ENCODE results near the gene G6PC3.

G6PC3 gene

DNA sequence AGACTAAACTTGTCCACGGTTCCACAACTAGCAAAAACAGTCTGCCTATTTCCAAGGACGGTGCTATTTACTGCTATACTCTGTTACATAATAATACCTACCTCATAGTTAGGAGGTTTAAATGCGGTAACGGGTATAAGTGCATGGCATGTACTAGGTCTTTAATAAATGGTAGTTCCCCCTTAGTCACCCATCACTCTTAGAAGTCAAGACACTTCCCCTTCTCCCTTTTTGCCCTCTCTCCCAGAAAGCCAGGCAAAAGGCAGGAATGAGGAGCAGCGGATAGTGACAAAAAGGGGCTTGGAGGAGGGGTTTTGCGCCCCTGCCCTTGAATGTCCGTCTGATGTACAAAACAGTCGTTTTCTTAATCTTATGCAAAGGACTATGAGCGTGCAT lies 3.0 kb upstream of the G6PC3 start:
- DNase-seq (ENCODE audit: low read depth) = no peak
- TF ChIP-seq, protein P1, sequence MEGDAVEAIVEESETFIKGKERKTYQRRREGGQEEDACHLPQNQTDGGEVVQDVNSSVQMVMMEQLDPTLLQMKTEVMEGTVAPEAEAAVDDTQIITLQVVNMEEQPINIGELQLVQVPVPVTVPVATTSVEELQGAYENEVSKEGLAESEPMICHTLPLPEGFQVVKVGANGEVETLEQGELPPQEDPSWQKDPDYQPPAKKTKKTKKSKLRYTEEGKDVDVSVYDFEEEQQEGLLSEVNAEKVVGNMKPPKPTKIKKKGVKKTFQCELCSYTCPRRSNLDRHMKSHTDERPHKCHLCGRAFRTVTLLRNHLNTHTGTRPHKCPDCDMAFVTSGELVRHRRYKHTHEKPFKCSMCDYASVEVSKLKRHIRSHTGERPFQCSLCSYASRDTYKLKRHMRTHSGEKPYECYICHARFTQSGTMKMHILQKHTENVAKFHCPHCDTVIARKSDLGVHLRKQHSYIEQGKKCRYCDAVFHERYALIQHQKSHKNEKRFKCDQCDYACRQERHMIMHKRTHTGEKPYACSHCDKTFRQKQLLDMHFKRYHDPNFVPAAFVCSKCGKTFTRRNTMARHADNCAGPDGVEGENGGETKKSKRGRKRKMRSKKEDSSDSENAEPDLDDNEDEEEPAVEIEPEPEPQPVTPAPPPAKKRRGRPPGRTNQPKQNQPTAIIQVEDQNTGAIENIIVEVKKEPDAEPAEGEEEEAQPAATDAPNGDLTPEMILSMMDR (IDR thresholded peaks at IDR 0.05; ENCODE audit: low read depth, low read length, missing control alignments) = no peak
- no peak overlapping the region for H3K4me3 ChIP-seq (ENCODE audit: low read depth, low read length)
- in situ Hi-C loops (cut with HindIII; ENCODE audit: low sequenced_read_pairs) = no loop called here

DNA sequence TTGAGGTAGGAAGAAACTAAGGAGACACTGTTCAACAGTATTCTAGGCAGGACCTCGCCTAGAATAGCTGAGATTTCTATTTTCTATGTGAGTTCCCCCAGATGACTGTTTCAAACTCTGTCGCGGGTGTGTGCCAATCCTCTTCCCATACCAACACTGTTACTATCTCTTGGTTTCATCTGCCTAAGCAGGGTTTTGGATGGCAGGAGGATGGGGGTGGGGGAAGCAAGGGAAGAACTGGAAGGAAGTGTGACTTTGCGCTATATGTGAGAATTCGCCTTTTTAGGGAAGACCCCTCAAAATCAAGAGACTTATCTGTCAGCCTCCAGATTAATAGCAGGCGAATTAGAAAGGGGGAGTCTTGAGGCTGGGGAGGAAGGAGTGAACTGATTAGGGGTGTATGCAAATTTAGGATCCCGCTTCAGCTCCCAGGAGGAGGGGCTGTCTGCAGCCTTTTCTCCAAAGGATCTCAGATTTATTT lies 521 bp upstream of the G6PC3 start:
- in situ Hi-C loops (cut with HindIII; ENCODE audit: low sequenced_read_pairs) = no loop called here
- no peak for DNase-seq (ENCODE audit: low read depth)
- peak overlapping the region; percentile 65 for H3K4me3 ChIP-seq (ENCODE audit: low read depth, low read length)
- TF ChIP-seq, protein P1 (IDR thresholded peaks at IDR 0.05; ENCODE audit: low read depth, low read length, missing control alignments) = no peak

DNA sequence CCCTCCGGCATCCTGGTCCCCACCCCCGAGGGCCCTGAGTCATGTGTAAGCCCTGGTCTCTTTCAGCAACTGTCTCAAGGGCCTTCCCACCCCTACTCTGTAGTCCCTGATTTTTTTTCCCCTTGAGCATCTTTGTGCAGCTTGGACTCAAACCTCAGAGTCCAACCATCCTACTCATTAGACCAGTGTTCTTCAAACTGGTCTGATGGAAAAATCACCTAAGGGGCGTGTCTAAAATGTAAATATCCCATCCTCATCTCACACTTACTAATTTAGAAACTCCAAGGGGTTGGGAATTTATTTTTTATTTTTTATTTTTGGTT lies 624 bp downstream of the G6PC3 start:
- DNase-seq (ENCODE audit: low read depth) = no peak
- H3K4me3 ChIP-seq (ENCODE audit: low read depth, low read length) = peak overlapping the region; percentile 65
- TF ChIP-seq, protein P1 (IDR thresholded peaks at IDR 0.05; ENCODE audit: low read depth, low read length, missing control alignments) = no peak
- in situ Hi-C loops (cut with HindIII; ENCODE audit: low sequenced_read_pairs) = no loop called here

DNA sequence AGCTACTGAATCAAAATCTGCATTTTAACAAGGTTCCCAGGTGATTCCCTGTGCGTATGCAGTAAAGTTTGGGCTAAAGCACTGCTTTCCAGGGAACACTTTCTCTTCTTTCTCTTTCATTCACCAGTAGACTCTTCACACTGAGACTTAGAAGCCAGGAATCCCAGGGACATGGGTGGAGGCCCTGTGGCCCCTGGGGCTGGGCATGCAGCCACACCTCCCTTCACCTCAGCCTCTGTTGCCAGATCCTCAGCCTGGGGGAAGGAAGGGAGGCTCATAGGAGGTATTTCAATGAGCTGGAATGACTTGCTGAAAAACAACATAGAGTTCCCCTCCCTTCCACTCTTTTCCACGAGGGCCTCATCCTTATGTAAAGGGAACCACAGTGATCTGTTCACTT lies 1.2 kb downstream of the G6PC3 start:
- peak overlapping the region; percentile 65 for H3K4me3 ChIP-seq (ENCODE audit: low read depth, low read length)
- in situ Hi-C loops (cut with HindIII; ENCODE audit: low sequenced_read_pairs) = no loop called here
- TF ChIP-seq, protein P1 (IDR thresholded peaks at IDR 0.05; ENCODE audit: low read depth, low read length, missing control alignments) = no peak
- no peak for DNase-seq (ENCODE audit: low read depth)

DNA sequence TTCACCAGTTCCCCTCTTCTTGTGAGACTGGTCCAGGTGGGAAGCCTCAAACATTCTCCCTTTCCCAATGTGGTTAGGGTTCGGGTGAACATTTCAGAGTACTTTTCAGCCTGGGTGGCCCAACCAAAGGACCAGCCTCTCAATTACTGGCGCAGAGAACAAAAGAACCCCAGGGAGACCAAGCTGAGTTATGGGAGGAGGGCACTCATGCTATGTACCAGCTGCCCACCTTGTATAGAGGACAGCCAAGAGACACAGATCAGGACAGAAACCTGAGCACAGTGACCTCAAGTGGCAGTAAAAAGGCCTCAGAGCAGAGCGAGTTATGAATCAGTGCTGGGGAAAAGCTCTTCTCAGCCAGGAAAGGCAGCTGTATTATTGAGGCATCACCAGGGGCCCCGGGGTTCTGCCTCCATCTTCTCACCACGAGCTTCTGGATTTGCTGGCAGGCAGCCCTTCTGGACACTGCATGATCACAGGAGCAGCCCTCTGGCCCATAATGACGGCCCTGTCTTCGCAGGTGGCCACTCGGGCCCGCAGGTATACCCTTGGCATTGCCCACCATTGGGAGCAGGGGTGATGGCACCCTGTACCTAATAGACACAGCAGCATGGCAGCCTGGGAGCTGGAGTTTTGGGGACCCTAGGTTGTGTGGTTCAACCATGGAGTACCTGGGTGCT lies 3.8 kb downstream of the G6PC3 start:
- no peak for DNase-seq (ENCODE audit: low read depth)
- TF ChIP-seq, protein P1 (IDR thresholded peaks at IDR 0.05; ENCODE audit: low read depth, low read length, missing control alignments) = no peak
- H3K4me3 ChIP-seq (ENCODE audit: low read depth, low read length) = no peak overlapping the region
- in situ Hi-C loops (cut with HindIII; ENCODE audit: low sequenced_read_pairs) = no loop called here

DNA sequence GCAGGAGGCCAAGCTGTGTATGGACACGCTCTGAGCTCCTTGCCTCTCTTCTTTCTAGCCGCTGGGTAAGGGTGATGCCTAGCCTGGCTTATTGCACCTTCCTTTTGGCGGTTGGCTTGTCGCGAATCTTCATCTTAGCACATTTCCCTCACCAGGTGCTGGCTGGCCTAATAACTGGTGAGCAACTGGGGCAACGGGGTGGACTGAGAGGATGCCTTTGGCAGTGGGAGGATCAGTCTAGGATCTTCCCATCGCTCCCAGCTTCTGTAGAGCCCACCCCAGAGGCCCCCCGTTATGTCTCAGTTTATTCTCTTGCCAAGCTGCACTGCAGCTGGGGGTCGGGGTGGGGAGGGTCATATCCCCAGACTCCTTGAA lies 4.4 kb downstream of the G6PC3 start:
- TF ChIP-seq, protein P1 (IDR thresholded peaks at IDR 0.05; ENCODE audit: low read depth, low read length, missing control alignments) = no peak
- DNase-seq (ENCODE audit: low read depth) = no peak
- H3K4me3 ChIP-seq (ENCODE audit: low read depth, low read length) = no peak overlapping the region
- in situ Hi-C loops (cut with HindIII; ENCODE audit: low sequenced_read_pairs) = no loop called here

All from astrocyte of the cerebellum (primary cell).